GM18502 (cell line): ENCODE results near the gene SLC6A2.
"Not testable (repeated sequence)": the region's sequence is repeated elsewhere in the genome, so short reads cannot be mapped to it uniquely, and the experiment has no call there.

ENCODE experiments used
- ATAC-seq: cut with Tn5 transposase; IDR thresholded peaks from one replicate; pipeline ENCODE4 v1.9.1; 2021; ENCODE audit warnings: mild to moderate bottlenecking; ENCODE audit not compliant: unreplicated experiment, poor library complexity

The SLC6A2 gene

GRCh38 chr16:55703003-55704001 lies 47.5 kb downstream of the SLC6A2 start:
- no peak for ATAC-seq

- ATAC-seq, result no peak
Measured at GRCh38 chr16:55706739-55707384, 51.1 kb downstream of the SLC6A2 start.

DNA sequence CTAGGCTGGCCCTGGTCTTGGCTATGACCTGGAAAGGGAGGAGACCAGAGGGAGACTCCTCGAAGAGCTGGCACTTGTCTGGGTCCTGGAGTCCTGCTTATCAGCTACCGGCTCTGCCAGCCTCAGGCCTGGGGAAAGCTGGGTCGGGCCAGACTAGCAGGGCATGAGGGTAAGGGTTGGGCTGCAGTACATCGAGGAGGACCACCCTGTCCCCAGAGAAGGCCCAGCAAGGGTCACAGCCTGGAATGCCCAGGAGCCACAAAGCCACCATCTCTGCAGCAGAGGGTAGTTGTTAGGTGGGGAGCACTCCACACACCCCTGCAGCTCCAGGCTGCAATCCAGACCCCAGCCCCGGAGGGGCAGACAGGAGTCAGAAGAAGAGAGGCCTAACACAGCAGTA lies 54.0 kb downstream of the SLC6A2 start:
- ATAC-seq, result no peak

DNA sequence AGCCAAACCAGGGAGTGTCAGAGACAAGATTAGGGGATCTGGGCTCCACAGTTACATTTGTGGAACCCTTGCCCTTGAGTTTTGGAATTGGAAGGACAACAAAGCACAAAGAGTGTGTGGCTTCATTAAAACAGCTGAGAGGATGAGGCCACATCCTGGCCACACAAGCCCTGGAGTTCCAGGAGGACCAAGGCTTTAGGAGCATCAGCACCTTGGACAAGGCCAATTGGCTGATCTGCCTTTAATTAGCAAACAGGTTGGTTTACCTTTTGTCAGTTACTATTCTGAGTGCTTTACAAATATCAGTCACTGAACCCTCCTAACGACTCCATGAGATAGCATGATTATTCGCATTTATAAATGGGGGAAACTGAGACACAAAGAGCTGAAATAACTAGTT lies 54.7 kb downstream of the SLC6A2 start:
- no peak for ATAC-seq

GRCh38 chr16:55711959-55712876 lies 56.4 kb downstream of the SLC6A2 start:
- ATAC-seq, result no peak

- no peak for ATAC-seq
Measured at GRCh38 chr16:55713103-55713502, 57.3 kb downstream of the SLC6A2 start.

GRCh38 chr16:55717326-55717725 lies 61.5 kb downstream of the SLC6A2 start:
- no peak for ATAC-seq

DNA sequence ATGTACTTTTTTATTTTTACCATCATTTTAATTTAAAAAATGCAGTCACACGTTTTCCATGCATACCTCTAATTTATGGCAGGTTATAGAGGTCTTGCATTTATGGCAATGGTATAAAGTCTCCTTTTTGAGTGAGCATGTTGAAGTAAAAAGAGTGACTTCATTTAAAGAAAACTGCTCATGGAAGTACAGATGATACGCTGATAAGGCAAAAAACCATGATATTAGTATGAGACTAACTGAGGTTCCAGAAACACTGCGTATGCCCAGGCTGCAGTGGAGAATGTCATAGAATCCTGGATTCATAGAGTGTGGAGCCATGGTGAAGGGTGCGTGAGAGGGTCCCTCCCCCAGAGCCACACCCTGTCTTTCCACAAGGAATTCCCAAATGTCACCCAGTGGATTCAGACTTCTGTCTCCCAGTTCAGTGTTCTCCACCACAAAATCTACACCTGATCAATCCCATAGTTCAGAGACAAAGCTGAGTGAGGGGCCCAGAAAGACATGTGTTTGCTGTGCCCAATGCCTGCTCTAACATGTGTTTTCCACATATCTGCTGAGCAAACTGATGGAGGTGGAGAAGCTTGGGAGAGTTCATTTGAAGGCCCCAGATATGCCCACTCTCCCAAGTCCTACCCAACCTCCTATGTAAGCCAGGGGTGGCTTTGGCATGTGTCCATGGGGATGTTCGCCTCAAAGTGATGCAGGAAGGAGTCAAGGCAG lies 69.4 kb downstream of the SLC6A2 start:
- ATAC-seq, result no peak

GRCh38 chr16:55728797-55729196 lies 73.0 kb downstream of the SLC6A2 start:
- no peak for ATAC-seq

GRCh38 chr16:55730115-55730514 lies 74.3 kb downstream of the SLC6A2 start:
- no peak for ATAC-seq

DNA sequence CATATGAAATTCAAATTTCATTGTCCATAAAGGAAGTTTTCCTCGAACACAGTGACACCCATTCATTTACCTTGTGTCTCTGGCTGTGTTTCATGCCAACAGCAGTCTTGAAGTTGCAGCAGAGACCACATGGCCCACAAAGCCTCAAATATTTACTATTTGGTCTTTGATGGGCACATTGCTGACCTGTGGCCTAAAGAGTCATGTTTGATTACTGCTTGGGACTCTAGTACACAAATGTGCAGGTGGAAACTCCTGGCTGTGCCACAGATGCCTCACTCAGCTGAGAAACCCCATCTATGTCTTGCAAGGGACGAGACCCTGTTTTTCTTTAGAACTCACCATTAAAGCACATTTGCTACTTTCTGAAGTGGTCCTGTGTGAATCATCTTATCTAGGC lies 76.7 kb downstream of the SLC6A2 start:
- no peak for ATAC-seq

GRCh38 chr16:55734665-55735064 lies 78.9 kb downstream of the SLC6A2 start:
- ATAC-seq, result no peak

DNA sequence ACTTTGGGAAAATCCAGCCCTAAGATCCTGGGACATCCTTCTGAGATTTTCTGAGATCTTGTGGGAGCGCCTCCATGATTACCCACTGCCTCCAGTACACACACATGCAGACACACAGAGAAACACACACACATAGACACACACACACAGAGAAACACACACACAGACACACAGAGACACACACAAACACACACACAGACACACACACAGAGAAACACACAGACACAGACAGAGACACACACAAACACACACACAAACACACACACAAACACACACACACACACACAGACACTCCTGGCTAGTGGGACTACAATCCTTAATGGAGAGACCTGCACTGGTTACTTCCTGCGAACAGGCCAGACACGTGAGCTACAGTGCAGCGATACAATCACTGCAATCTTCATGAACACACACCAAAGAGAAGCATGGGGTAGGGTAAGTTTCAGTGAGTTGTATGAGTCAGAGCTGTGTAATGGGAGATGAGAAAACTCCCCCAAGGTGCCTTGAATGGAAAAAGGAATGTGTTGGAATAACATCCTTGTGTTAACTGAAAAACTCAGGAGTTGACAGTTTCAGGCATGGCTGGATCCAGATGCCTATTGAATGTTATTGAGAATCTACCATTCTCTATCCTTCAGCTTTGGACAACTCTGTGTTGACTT lies 79.5 kb downstream of the SLC6A2 start:
- ATAC-seq, result no peak

GRCh38 chr16:55736671-55737070 lies 80.9 kb downstream of the SLC6A2 start:
- ATAC-seq, result no peak

GRCh38 chr16:55737318-55737717 lies 81.5 kb downstream of the SLC6A2 start:
- no peak for ATAC-seq

DNA sequence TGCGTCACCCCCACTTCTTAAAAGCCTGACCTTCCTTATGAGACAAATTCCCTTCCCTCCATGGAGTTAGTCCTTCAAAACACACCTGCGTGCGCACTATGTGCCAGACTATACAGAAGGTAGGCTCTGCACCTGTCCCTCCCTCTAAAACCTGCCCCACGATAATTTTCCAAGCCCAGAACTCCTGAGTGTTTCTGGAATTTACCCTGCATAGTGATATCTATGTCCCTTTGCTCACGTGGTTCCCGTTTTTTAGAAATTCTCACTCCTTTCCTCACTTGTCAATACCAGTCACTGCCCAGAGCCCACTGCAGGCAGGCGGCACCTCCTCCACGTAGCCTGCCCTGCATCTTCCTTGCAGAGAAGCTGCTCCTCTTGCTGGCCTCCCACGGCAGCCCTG lies 82.2 kb downstream of the SLC6A2 start:
- ATAC-seq, result no peak

- ATAC-seq, result no peak
Measured at GRCh38 chr16:55746081-55746480, 90.3 kb downstream of the SLC6A2 start.

DNA sequence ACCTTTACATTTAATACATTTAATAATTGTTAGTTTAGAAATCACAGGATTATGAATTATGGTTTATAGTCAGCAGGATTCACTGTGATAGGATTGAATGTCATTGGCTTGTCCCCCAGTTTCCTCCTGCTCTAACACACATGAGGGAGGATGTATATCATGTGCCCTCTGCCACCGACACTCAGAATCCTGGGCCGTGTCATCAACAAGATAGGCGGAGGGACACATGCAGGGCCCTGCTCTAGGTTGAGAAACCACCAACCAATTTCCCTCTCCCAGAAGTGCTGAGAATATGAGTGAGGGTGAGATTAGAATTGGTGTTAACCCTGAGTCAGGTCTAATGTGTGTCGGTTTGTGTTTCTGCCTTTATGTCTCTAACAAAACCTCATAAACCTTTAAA lies 92.0 kb downstream of the SLC6A2 start:
- ATAC-seq, result no peak

DNA sequence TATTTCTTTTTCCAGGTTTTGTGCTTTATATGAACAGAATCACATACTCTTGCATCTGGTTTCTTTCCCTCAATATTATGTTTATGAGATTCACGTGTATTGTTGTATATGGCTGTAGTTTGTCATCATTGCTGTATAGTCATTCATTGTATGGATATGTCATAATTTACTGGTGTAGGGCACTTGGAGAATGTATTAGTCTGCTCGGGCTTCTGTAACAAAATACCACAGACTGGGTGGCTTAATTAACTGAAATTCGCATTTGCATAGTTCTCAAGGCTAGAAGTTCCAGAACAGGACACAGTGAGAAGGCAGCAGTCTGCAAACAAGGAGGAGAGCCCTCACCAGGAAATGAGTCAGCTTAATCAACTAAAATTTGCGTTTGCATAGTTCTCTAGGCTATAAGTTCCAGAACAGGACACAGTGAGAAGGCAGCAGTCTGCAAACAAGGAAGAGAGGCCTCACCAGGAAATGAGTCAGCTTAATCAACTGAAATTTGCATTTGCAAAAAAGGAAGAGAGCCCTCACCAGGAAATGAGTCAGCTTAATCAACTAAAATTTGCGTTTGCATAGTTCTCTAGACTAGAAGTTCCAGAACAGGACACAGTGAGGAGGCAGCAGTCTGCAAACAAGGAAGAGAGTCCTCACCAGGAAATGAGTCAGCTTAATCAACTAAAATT lies 96.8 kb downstream of the SLC6A2 start:
- not testable (repeated sequence) for ATAC-seq
